WTC11 (cell line): ENCODE results near the gene SDHB. TPM values are rescaled to one million over a fixed set of nuclear protein-coding genes. Genes with fewer than 3 reads are reported as not detected.

Experiments used
- ATAC-seq: fragments of 200-7000 bp; cut with Tn5 transposase; 2 replicates; pipeline ENCODE4 v1.10.0; 2021; ENCODE audit warnings: mild to moderate bottlenecking, moderate library complexity
- CTCF ChIA-PET: fragments of 300-600 bp; sonication (Branson Sonifier 250); formaldehyde crosslinking; loops from one replicate; lab custom pipeline; 2021; ENCODE audit warnings: antibody characterized with exemption; lab: Charles Lee
- POLR2A ChIA-PET: fragments of 350-600 bp; sonication (Branson Sonifier 250); formaldehyde crosslinking; loops from one replicate; lab custom pipeline; 2021; ENCODE audit warnings: antibody characterized with exemption; lab: Charles Lee
- DNase-seq: peaks from one replicate; pipeline ENCODE4 v3.0.0; 2021; ENCODE audit warnings: low spot score
- H3K27ac Mint-ChIP-seq: 2 replicates; pipeline ENCODE4 v1.8.0; 2021; ENCODE audit warnings: mixed read lengths
- H3K27me3 Mint-ChIP-seq: 2 replicates; pipeline ENCODE4 v1.8.0; 2021; ENCODE audit warnings: low read depth, mild to moderate bottlenecking, moderate library complexity, mixed read lengths
- H3K36me3 Mint-ChIP-seq: 2 replicates; pipeline ENCODE4 v1.8.0; 2021; ENCODE audit warnings: mixed read lengths
- H3K4me1 Mint-ChIP-seq: 2 replicates; pipeline ENCODE4 v1.8.0; 2022; ENCODE audit warnings: mixed read lengths
- H3K4me3 Mint-ChIP-seq: 2 replicates; pipeline ENCODE4 v1.8.0; 2021; ENCODE audit warnings: mild to moderate bottlenecking, moderate library complexity, mixed read lengths
- H3K9me3 Mint-ChIP-seq: 2 replicates; pipeline ENCODE4 v1.8.0; 2021; ENCODE audit warnings: mixed read lengths
- CBFB ChIP-seq: sonication (generic); formaldehyde crosslinking; IDR thresholded peaks from 2 replicates; pipeline ENCODE4 v1.8.1; 2022; ENCODE audit warnings: mild to moderate bottlenecking, low read depth, missing genetic modification reagents
- CREB1 ChIP-seq: sonication (generic); formaldehyde crosslinking; IDR thresholded peaks from 2 replicates; pipeline ENCODE4 v1.8.0; 2023; ENCODE audit warnings: mild to moderate bottlenecking, missing genetic modification reagents
- E2F5 ChIP-seq: sonication (generic); formaldehyde crosslinking; IDR thresholded peaks from 2 replicates; pipeline ENCODE4 v1.8.1; 2022; ENCODE audit warnings: mild to moderate bottlenecking, moderate library complexity, missing genetic modification reagents
- JUN ChIP-seq: sonication (generic); formaldehyde crosslinking; IDR thresholded peaks from 2 replicates; pipeline ENCODE4 v1.8.0; 2023; ENCODE audit warnings: mild to moderate bottlenecking, missing genetic modification reagents
- NFYB ChIP-seq: sonication (generic); formaldehyde crosslinking; conservative IDR thresholded peaks from 2 replicates; pipeline ENCODE4 v1.8.0; 2022; ENCODE audit warnings: low read depth, missing genetic modification reagents
- RORB ChIP-seq: fragments of 250-450 bp; sonication (Bioruptor Pico); IDR thresholded peaks from 2 replicates; pipeline ENCODE4 v1.9.0; 2021; ENCODE audit warnings: mild to moderate bottlenecking
- TCF7 ChIP-seq: sonication (generic); formaldehyde crosslinking; IDR thresholded peaks from 2 replicates; pipeline ENCODE4 v1.8.0; 2022; ENCODE audit warnings: mild to moderate bottlenecking, low read depth, missing genetic modification reagents, moderate library complexity
- USF2 ChIP-seq: sonication (generic); formaldehyde crosslinking; IDR thresholded peaks from 2 replicates; pipeline ENCODE4 v1.8.1; 2023; ENCODE audit warnings: mild to moderate bottlenecking, missing genetic modification reagents, moderate library complexity
- total RNA-seq: library from RNA; stranded (reverse); gene quantifications from 3 replicates; pipeline ENCODE4 v1.2.3, GENCODE V29; 2021
- TF ChIP-seq, protein P1 (sequence below): sonication (generic); formaldehyde crosslinking; IDR thresholded peaks from 2 replicates; pipeline ENCODE4 v1.8.1; 2023; ENCODE audit warnings: mild to moderate bottlenecking, missing genetic modification reagents, borderline replicate concordance
- TF ChIP-seq, protein P2 (sequence below): fragments of 250-450 bp; sonication (Bioruptor Pico); IDR thresholded peaks from 2 replicates; pipeline ENCODE4 v1.9.0; 2021; ENCODE audit warnings: mild to moderate bottlenecking, borderline replicate concordance
- TF ChIP-seq, protein P3 (sequence below): fragments of 250-450 bp; sonication (Bioruptor Pico); IDR thresholded peaks from 2 replicates; pipeline ENCODE4 v1.9.0; 2021; ENCODE audit warnings: mild to moderate bottlenecking
- TF ChIP-seq, protein P4 (sequence below): fragments of 250-450 bp; sonication (Bioruptor Pico); IDR thresholded peaks from 2 replicates; pipeline ENCODE4 v1.8.0; 2021; ENCODE audit warnings: mild to moderate bottlenecking
- TF ChIP-seq, protein P5 (sequence below): sonication (generic); formaldehyde crosslinking; IDR thresholded peaks from 2 replicates; pipeline ENCODE4 v1.8.1; 2023; ENCODE audit warnings: mild to moderate bottlenecking, moderate library complexity, missing genetic modification reagents
- TF ChIP-seq, protein P6 (sequence below): sonication (generic); formaldehyde crosslinking; IDR thresholded peaks from 2 replicates; pipeline ENCODE4 v1.8.1; 2022; ENCODE audit warnings: low read depth, missing genetic modification reagents, borderline replicate concordance

Gene SDHB
- total RNA-seq, 1 experiment from 2014 or later = 89.5 TPM

- TF ChIP-seq, protein P1, sequence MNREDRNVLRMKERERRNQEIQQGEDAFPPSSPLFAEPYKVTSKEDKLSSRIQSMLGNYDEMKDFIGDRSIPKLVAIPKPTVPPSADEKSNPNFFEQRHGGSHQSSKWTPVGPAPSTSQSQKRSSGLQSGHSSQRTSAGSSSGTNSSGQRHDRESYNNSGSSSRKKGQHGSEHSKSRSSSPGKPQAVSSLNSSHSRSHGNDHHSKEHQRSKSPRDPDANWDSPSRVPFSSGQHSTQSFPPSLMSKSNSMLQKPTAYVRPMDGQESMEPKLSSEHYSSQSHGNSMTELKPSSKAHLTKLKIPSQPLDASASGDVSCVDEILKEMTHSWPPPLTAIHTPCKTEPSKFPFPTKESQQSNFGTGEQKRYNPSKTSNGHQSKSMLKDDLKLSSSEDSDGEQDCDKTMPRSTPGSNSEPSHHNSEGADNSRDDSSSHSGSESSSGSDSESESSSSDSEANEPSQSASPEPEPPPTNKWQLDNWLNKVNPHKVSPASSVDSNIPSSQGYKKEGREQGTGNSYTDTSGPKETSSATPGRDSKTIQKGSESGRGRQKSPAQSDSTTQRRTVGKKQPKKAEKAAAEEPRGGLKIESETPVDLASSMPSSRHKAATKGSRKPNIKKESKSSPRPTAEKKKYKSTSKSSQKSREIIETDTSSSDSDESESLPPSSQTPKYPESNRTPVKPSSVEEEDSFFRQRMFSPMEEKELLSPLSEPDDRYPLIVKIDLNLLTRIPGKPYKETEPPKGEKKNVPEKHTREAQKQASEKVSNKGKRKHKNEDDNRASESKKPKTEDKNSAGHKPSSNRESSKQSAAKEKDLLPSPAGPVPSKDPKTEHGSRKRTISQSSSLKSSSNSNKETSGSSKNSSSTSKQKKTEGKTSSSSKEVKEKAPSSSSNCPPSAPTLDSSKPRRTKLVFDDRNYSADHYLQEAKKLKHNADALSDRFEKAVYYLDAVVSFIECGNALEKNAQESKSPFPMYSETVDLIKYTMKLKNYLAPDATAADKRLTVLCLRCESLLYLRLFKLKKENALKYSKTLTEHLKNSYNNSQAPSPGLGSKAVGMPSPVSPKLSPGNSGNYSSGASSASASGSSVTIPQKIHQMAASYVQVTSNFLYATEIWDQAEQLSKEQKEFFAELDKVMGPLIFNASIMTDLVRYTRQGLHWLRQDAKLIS = no peak
- TF ChIP-seq, protein P2, sequence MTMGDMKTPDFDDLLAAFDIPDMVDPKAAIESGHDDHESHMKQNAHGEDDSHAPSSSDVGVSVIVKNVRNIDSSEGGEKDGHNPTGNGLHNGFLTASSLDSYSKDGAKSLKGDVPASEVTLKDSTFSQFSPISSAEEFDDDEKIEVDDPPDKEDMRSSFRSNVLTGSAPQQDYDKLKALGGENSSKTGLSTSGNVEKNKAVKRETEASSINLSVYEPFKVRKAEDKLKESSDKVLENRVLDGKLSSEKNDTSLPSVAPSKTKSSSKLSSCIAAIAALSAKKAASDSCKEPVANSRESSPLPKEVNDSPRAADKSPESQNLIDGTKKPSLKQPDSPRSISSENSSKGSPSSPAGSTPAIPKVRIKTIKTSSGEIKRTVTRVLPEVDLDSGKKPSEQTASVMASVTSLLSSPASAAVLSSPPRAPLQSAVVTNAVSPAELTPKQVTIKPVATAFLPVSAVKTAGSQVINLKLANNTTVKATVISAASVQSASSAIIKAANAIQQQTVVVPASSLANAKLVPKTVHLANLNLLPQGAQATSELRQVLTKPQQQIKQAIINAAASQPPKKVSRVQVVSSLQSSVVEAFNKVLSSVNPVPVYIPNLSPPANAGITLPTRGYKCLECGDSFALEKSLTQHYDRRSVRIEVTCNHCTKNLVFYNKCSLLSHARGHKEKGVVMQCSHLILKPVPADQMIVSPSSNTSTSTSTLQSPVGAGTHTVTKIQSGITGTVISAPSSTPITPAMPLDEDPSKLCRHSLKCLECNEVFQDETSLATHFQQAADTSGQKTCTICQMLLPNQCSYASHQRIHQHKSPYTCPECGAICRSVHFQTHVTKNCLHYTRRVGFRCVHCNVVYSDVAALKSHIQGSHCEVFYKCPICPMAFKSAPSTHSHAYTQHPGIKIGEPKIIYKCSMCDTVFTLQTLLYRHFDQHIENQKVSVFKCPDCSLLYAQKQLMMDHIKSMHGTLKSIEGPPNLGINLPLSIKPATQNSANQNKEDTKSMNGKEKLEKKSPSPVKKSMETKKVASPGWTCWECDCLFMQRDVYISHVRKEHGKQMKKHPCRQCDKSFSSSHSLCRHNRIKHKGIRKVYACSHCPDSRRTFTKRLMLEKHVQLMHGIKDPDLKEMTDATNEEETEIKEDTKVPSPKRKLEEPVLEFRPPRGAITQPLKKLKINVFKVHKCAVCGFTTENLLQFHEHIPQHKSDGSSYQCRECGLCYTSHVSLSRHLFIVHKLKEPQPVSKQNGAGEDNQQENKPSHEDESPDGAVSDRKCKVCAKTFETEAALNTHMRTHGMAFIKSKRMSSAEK (CRISPR knock-in tag) = no peak
- TF ChIP-seq, all 79 proteins: peak for 0
Measured at GRCh38 chr1:17040135-17040534, 13.7 kb downstream of the SDHB start (continued).

DNA sequence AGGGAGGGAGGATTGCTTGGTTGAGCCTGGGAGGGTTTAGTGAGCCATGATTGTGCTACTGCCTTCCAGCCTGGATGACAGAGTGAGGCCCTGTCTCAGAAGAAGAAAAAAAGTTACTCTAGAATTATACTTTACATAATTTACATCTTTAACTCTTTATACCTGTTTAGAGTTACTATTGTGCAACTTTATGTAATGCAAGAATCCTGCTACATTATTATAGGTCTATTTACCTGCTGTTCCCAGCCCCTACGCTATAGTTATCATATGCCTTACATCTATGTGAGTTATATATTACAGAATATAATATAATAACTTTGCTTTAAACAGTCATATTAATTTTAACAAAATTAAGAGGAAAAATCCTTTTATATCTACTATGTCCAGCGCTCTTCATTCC, 14.3 kb downstream of the SDHB start:
- H3K4me1 Mint-ChIP-seq = peaks cover 4% of the 10 kb centered on the region; the same call in 1 of the 2 replicates
- ChIA-PET CTCF (no interaction called here), POLR2A (no interaction called here)
- no peak for ATAC-seq
- DNase-seq = no peak
- TF ChIP-seq CREB1 (no peak), NFYB (CRISPR knock-in tag) (no peak)
- TF ChIP-seq, protein P3, sequence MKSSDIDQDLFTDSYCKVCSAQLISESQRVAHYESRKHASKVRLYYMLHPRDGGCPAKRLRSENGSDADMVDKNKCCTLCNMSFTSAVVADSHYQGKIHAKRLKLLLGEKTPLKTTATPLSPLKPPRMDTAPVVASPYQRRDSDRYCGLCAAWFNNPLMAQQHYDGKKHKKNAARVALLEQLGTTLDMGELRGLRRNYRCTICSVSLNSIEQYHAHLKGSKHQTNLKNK (CRISPR knock-in tag) = no peak
- peaks cover 30% of the 10 kb centered on the region for H3K36me3 Mint-ChIP-seq
- H3K9me3 Mint-ChIP-seq = no peaks in the 10 kb centered on the region
- H3K4me3 Mint-ChIP-seq = no peak overlapping the region
- no peak overlapping the region for H3K27ac Mint-ChIP-seq
- H3K27me3 Mint-ChIP-seq = no peaks in the 10 kb centered on the region

GRCh38 chr1:17033481-17033880, 20.4 kb downstream of the SDHB start:
- Mint-ChIP-seq H3K4me1 (peaks cover 4% of the 10 kb centered on the region; the same call in 1 of the 2 replicates), H3K27ac (no peak overlapping the region), H3K4me3 (no peak overlapping the region), H3K27me3 (no peaks in the 10 kb centered on the region), H3K9me3 (no peaks in the 10 kb centered on the region), H3K36me3 (peaks cover 18% of the 10 kb centered on the region)
- CTCF ChIA-PET = interaction anchor here (1.7 kb wide), 1 partner anchor 47 kb away, joined by 4 read pairs; no protein-coding TSS in a partner anchor
- POLR2A ChIA-PET = no interaction called here
- ATAC-seq (no peak), DNase-seq (no peak)
- TF ChIP-seq, protein P4, sequence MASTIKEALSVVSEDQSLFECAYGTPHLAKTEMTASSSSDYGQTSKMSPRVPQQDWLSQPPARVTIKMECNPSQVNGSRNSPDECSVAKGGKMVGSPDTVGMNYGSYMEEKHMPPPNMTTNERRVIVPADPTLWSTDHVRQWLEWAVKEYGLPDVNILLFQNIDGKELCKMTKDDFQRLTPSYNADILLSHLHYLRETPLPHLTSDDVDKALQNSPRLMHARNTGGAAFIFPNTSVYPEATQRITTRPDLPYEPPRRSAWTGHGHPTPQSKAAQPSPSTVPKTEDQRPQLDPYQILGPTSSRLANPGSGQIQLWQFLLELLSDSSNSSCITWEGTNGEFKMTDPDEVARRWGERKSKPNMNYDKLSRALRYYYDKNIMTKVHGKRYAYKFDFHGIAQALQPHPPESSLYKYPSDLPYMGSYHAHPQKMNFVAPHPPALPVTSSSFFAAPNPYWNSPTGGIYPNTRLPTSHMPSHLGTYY (CRISPR knock-in tag) = no peak
- TF ChIP-seq TCF7 (CRISPR knock-in tag) = no peak
- no peak for TF ChIP-seq RORB (CRISPR knock-in tag)
- TF ChIP-seq USF2 (CRISPR knock-in tag) = no peak
- TF ChIP-seq, protein P5, sequence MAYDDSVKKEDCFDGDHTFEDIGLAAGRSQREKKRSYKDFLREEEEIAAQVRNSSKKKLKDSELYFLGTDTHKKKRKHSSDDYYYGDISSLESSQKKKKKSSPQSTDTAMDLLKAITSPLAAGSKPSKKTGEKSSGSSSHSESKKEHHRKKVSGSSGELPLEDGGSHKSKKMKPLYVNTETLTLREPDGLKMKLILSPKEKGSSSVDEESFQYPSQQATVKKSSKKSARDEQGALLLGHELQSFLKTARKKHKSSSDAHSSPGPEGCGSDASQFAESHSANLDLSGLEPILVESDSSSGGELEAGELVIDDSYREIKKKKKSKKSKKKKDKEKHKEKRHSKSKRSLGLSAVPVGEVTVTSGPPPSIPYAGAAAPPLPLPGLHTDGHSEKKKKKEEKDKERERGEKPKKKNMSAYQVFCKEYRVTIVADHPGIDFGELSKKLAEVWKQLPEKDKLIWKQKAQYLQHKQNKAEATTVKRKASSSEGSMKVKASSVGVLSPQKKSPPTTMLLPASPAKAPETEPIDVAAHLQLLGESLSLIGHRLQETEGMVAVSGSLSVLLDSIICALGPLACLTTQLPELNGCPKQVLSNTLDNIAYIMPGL (CRISPR knock-in tag) = no peak
- no peak for TF ChIP-seq CBFB (CRISPR knock-in tag)
- no peak for TF ChIP-seq E2F5
- TF ChIP-seq JUN (CRISPR knock-in tag) = no peak
- TF ChIP-seq, protein P6, sequence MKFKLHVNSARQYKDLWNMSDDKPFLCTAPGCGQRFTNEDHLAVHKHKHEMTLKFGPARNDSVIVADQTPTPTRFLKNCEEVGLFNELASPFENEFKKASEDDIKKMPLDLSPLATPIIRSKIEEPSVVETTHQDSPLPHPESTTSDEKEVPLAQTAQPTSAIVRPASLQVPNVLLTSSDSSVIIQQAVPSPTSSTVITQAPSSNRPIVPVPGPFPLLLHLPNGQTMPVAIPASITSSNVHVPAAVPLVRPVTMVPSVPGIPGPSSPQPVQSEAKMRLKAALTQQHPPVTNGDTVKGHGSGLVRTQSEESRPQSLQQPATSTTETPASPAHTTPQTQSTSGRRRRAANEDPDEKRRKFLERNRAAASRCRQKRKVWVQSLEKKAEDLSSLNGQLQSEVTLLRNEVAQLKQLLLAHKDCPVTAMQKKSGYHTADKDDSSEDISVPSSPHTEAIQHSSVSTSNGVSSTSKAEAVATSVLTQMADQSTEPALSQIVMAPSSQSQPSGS = no peak
